Measurements from ENCODE around the gene MPV17L2. TPM values are rescaled to one million over a fixed set of nuclear protein-coding genes. Genes with fewer than 3 reads are reported as not detected.

Gene MPV17L2
- total and polyA plus RNA-seq, 2 experiments from 2014 or later = 38.7 to 81.3 TPM

DNA sequence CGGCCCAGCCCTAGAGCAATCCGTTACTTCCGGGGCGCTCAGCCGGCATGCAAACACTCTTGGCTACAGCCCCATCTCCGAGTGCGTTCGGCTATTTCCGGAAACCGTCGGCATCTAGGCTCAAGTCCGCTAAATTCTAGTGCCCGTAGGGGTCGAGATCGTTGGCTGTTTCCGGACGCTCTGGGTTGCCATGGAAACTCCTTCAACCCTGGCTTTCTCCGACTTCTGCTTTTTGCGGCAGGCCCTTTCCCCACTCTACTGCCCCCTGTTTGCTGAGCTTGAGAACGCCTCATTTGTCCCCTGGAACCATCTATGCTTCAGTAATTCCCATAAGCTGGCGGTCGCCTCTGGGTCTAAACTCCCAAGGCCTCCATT is 40.6 kb upstream of the MPV17L2 start:
- peak overlapping the region; percentile 91 for H3K27ac ChIP-seq (ENCODE audit: low read depth)
- Mint-ChIP-seq H3K36me3 (ENCODE audit: low read depth) (peaks cover 6% of the 10 kb centered on the region), H3K9me3 (no peaks in the 10 kb centered on the region), H3K27ac (peak overlapping the region; percentile 99), H3K4me1 (peaks cover 18% of the 10 kb centered on the region), H3K27me3 (ENCODE audit: insufficient read depth, low read depth, poor library complexity) (peaks cover 5% of the 10 kb centered on the region), H3K4me3 (peak overlapping the region; percentile 85)
- H3K27me3 ChIP-seq (ENCODE audit: insufficient read depth) = no peaks in the 10 kb centered on the region
- H3K4me1 ChIP-seq (ENCODE audit: insufficient read depth) = peaks cover 11% of the 10 kb centered on the region; the same call in 1 of the 2 replicates
- H2AFZ ChIP-seq = no peak overlapping the region
- DNase-seq (ENCODE audit: low spot score) = peak; percentile 100
- peaks cover 9% of the 10 kb centered on the region for H4K20me1 ChIP-seq (replicated peaks; ENCODE audit: insufficient read depth)
- peaks cover 14% of the 10 kb centered on the region for H3F3A ChIP-seq (replicated peaks; ENCODE audit: low read depth)
- H3K36me3 ChIP-seq (ENCODE audit: insufficient read depth) = no peaks in the 10 kb centered on the region
- peak overlapping the region; percentile 55 for H3K4me3 ChIP-seq
- TF ChIP-seq ZNF114 (CRISPR knock-in tag; IDR thresholded peaks at IDR 0.05) = no peak
- TF ChIP-seq, protein P1, sequence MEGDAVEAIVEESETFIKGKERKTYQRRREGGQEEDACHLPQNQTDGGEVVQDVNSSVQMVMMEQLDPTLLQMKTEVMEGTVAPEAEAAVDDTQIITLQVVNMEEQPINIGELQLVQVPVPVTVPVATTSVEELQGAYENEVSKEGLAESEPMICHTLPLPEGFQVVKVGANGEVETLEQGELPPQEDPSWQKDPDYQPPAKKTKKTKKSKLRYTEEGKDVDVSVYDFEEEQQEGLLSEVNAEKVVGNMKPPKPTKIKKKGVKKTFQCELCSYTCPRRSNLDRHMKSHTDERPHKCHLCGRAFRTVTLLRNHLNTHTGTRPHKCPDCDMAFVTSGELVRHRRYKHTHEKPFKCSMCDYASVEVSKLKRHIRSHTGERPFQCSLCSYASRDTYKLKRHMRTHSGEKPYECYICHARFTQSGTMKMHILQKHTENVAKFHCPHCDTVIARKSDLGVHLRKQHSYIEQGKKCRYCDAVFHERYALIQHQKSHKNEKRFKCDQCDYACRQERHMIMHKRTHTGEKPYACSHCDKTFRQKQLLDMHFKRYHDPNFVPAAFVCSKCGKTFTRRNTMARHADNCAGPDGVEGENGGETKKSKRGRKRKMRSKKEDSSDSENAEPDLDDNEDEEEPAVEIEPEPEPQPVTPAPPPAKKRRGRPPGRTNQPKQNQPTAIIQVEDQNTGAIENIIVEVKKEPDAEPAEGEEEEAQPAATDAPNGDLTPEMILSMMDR (conservative IDR thresholded peaks at IDR 0.05; ENCODE audit: low read depth in 2 of 2) = peak; percentile 62 to 63
- peak; percentile 68 for ATAC-seq
- peaks cover 7% of the 10 kb centered on the region for H3K79me2 ChIP-seq (replicated peaks; ENCODE audit: insufficient read depth)
- no peaks in the 10 kb centered on the region for H3K9me2 ChIP-seq (ENCODE audit: insufficient read depth)
- peak overlapping the region; percentile 78 for H3K4me2 ChIP-seq

DNA sequence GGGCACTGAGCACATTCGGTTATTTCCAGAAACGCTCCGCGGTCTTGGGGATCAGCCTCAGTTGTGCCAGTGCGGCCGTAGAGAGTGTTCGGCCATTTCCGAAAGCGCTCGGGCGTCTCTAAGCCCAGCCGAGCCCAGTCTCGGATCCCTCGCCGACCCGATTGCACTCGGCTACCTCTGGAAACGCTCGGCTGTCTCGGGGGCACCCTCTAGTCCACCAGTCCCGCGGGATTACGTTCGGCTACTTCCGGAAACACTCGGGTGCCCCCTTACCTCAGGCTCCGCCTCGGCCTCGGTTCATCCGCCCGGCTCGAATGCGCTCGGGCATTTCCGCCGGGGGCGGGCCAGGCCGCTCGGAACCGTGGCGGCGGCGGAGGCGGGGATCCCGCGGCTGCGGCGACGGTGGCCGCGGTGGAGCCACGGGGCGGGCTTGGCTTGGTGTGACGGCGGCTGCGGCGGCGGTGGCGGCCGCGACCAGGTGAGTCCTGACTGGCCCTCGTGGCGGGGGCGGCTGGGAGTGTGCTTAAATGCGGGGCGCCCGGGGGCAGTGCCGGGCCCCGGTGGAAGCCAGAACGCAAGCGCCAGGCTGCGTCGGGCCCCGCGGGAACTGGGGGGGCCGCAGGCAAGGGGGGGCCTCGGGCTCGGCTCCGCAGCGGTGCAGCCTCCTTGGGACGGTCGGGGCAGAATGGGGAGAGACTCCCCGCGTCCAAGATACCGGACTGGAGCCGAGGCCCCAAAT is 40.0 kb upstream of the MPV17L2 start, which contains the start of gene PIK3R2:
Gene PIK3R2 (plus strand): TSS at position 347 of the 739 bp plus-strand sequence. CDS start 2,717 bp downstream, outside the sequence.
- Mint-ChIP-seq H3K27me3 (ENCODE audit: insufficient read depth, low read depth, poor library complexity) (peaks cover 8% of the 10 kb centered on the region), H3K36me3 (ENCODE audit: low read depth) (peaks cover 4% of the 10 kb centered on the region), H3K27ac (peak within 1 kb of the TSS; percentile 99), H3K9me3 (no peaks in the 10 kb centered on the region), H3K4me1 (peaks cover 18% of the 10 kb centered on the region), H3K4me3 (peak within 1 kb of the TSS; percentile 85)
- Histone ChIP-seq H3K4me1 (ENCODE audit: insufficient read depth) (peaks cover 15% of the 10 kb centered on the region; the same call in 1 of the 2 replicates), H3K27me3 (ENCODE audit: insufficient read depth) (no peaks in the 10 kb centered on the region), H3K27ac (ENCODE audit: low read depth) (peak within 1 kb of the TSS; percentile 91), H2AFZ (0 out of 2 replicates have a peak within 1 kb of the TSS, but pooled peaks have one; percentile 32), H3K4me3 (peak within 1 kb of the TSS; percentile 55), H4K20me1 (replicated peaks; ENCODE audit: insufficient read depth) (peaks cover 9% of the 10 kb centered on the region), H3K4me2 (peak within 1 kb of the TSS; percentile 98), H3K36me3 (ENCODE audit: insufficient read depth) (no peaks in the 10 kb centered on the region), H3K9me2 (ENCODE audit: insufficient read depth) (no peaks in the 10 kb centered on the region), H3F3A (replicated peaks; ENCODE audit: low read depth) (peaks cover 15% of the 10 kb centered on the region), H3K79me2 (replicated peaks; ENCODE audit: insufficient read depth) (peaks cover 7% of the 10 kb centered on the region)
- TF ChIP-seq ZNF331 (CRISPR knock-in tag; IDR thresholded peaks at IDR 0.05; ENCODE audit: low read depth) (no peak), EZH2 (IDR thresholded peaks at IDR 0.05; ENCODE audit: low read depth, unreplicated experiment) (no peak), ZNF114 (CRISPR knock-in tag; IDR thresholded peaks at IDR 0.05) (no peak), POLR2AphosphoS5 (IDR thresholded peaks at IDR 0.05; ENCODE audit: low read depth) (peak; percentile 69)
- TF ChIP-seq, protein P2, sequence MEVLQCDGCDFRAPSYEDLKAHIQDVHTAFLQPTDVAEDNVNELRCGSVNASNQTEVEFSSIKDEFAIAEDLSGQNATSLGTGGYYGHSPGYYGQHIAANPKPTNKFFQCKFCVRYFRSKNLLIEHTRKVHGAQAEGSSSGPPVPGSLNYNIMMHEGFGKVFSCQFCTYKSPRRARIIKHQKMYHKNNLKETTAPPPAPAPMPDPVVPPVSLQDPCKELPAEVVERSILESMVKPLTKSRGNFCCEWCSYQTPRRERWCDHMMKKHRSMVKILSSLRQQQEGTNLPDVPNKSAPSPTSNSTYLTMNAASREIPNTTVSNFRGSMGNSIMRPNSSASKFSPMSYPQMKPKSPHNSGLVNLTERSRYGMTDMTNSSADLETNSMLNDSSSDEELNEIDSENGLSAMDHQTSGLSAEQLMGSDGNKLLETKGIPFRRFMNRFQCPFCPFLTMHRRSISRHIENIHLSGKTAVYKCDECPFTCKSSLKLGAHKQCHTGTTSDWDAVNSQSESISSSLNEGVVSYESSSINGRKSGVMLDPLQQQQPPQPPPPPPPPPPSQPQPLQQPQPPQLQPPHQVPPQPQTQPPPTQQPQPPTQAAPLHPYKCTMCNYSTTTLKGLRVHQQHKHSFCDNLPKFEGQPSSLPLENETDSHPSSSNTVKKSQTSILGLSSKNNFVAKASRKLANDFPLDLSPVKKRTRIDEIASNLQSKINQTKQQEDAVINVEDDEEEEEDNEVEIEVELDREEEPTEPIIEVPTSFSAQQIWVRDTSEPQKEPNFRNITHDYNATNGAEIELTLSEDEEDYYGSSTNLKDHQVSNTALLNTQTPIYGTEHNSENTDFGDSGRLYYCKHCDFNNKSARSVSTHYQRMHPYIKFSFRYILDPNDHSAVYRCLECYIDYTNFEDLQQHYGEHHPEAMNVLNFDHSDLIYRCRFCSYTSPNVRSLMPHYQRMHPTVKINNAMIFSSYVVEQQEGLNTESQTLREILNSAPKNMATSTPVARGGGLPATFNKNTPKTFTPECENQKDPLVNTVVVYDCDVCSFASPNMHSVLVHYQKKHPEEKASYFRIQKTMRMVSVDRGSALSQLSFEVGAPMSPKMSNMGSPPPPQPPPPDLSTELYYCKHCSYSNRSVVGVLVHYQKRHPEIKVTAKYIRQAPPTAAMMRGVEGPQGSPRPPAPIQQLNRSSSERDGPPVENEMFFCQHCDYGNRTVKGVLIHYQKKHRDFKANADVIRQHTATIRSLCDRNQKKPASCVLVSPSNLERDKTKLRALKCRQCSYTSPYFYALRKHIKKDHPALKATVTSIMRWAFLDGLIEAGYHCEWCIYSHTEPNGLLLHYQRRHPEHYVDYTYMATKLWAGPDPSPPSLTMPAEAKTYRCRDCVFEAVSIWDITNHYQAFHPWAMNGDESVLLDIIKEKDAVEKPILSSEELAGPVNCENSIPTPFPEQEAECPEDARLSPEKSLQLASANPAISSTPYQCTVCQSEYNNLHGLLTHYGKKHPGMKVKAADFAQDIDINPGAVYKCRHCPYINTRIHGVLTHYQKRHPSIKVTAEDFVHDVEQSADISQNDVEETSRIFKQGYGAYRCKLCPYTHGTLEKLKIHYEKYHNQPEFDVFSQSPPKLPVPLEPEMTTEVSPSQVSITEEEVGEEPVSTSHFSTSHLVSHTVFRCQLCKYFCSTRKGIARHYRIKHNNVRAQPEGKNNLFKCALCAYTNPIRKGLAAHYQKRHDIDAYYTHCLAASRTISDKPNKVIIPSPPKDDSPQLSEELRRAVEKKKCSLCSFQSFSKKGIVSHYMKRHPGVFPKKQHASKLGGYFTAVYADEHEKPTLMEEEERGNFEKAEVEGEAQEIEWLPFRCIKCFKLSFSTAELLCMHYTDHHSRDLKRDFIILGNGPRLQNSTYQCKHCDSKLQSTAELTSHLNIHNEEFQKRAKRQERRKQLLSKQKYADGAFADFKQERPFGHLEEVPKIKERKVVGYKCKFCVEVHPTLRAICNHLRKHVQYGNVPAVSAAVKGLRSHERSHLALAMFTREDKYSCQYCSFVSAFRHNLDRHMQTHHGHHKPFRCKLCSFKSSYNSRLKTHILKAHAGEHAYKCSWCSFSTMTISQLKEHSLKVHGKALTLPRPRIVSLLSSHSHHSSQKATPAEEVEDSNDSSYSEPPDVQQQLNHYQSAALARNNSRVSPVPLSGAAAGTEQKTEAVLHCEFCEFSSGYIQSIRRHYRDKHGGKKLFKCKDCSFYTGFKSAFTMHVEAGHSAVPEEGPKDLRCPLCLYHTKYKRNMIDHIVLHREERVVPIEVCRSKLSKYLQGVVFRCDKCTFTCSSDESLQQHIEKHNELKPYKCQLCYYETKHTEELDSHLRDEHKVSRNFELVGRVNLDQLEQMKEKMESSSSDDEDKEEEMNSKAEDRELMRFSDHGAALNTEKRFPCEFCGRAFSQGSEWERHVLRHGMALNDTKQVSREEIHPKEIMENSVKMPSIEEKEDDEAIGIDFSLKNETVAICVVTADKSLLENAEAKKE (CRISPR knock-in tag; IDR thresholded peaks at IDR 0.05) = no peak
- TF ChIP-seq, protein P3, sequence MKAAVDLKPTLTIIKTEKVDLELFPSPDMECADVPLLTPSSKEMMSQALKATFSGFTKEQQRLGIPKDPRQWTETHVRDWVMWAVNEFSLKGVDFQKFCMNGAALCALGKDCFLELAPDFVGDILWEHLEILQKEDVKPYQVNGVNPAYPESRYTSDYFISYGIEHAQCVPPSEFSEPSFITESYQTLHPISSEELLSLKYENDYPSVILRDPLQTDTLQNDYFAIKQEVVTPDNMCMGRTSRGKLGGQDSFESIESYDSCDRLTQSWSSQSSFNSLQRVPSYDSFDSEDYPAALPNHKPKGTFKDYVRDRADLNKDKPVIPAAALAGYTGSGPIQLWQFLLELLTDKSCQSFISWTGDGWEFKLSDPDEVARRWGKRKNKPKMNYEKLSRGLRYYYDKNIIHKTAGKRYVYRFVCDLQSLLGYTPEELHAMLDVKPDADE (IDR thresholded peaks at IDR 0.05) = 0 out of 2 replicates have a peak, but pooled peaks have one; percentile 8
- ATAC-seq (peak; percentile 82), DNase-seq (ENCODE audit: low spot score) (peak; percentile 100)

All from GM23338 (cell line).